SK-N-SH (cell line): ENCODE results near the gene TAF1B. TPM values are rescaled to one million over a fixed set of nuclear protein-coding genes. Genes with fewer than 3 reads are reported as not detected.

ENCODE experiments used
- CTCF ChIA-PET: fragments of 300-600, 350-600 bp; formaldehyde crosslinking; extraction: SDS; loops from one replicate; lab custom pipeline; 2021; lab: Yijun Ruan, JAX
- POLR2A ChIA-PET: fragments of 350-600 bp; sonication (Branson Sonifier 250); formaldehyde crosslinking; extraction: SDS; loops from one replicate; lab custom pipeline; 2020; ENCODE audit warnings: antibody characterized with exemption, inconsistent platforms; lab: Yijun Ruan, JAX
- DNase-seq: peaks from one replicate; pipeline ENCODE4 v3.0.0; 2012
- H2AFZ ChIP-seq: fragments of 200-600 bp; sonication (generic); 2 replicates; pipeline ENCODE4 v1.8.1; 2016; ENCODE audit warnings: antibody characterized with exemption, mild to moderate bottlenecking, low read depth
- H3F3A ChIP-seq: fragments of 200-600 bp; sonication (generic); replicated peaks from 2 replicates; pipeline ENCODE3; 2016; ENCODE audit warnings: antibody characterized with exemption, mild to moderate bottlenecking; ENCODE audit not compliant: insufficient read depth
- H3K27ac ChIP-seq, 2 experiments: fragments of 200-500 bp in 1 of 2; fragments of 200-600 bp in 1 of 2; sonication (Bioruptor generic) in 1 of 2; sonication (generic), shearing (Covaris generic) in 1 of 2; 2 replicates each; pipeline versions ENCODE4 v1.5.1 to v1.6.1; 2014 to 2016; ENCODE audit warnings: low read depth in 2 of 2, inconsistent platforms in 1 of 2, low read length in 1 of 2, mild to moderate bottlenecking in 1 of 2, mixed read lengths in 1 of 2
- H3K27me3 ChIP-seq: fragments of 200-600 bp; sonication (generic), shearing (Covaris generic); 2 replicates; pipeline ENCODE4 v1.6.1; 2016; ENCODE audit warnings: mixed run types; ENCODE audit not compliant: insufficient read depth
- H3K36me3 ChIP-seq, 2 experiments: fragments of 200-500 bp in 1 of 2; fragments of 200-600 bp in 1 of 2; sonication (Bioruptor generic) in 1 of 2; sonication (generic) in 1 of 2; replicated peaks in 1 of 2; 2 replicates each; pipeline versions ENCODE3 to v1.5.1; 2014 to 2016; ENCODE audit warnings: low read length in 1 of 2, mild to moderate bottlenecking in 1 of 2; ENCODE audit not compliant: insufficient read depth in 2 of 2, control insufficient read depth in 1 of 2
- H3K4me1 ChIP-seq, 2 experiments: fragments of 200-500 bp in 1 of 2; fragments of 200-600 bp in 1 of 2; sonication (Bioruptor generic) in 1 of 2; sonication (generic), shearing (Covaris generic) in 1 of 2; 2 replicates each; pipeline versions ENCODE4 v1.5.1 to v1.6.1; 2014 to 2016; ENCODE audit warnings: low read depth in 1 of 2, low read length in 1 of 2, mixed run types in 1 of 2; ENCODE audit not compliant: insufficient read depth in 2 of 2, control insufficient read depth in 1 of 2
- H3K4me2 ChIP-seq: fragments of 200-600 bp; sonication (generic), shearing (Covaris generic); 2 replicates; pipeline ENCODE4 v1.6.1; 2017; ENCODE audit warnings: mixed run types
- H3K4me3 ChIP-seq, 2 experiments: fragments of 200-500 bp in 1 of 2; fragments of 200-600 bp in 1 of 2; sonication (Bioruptor generic) in 1 of 2; sonication (generic), shearing (Covaris generic) in 1 of 2; 2 replicates each; pipeline versions ENCODE4 v1.5.1 to v1.8.1; 2014 to 2016; ENCODE audit warnings: low read depth in 2 of 2, inconsistent platforms in 1 of 2, low read length in 1 of 2, mild to moderate bottlenecking in 1 of 2, mixed read lengths in 1 of 2, moderate library complexity in 1 of 2
- H3K79me2 ChIP-seq: fragments of 200-600 bp; sonication (generic); 2 replicates; pipeline ENCODE4 v1.8.1; 2017; ENCODE audit warnings: mild to moderate bottlenecking; ENCODE audit not compliant: insufficient read depth
- H3K9ac ChIP-seq: fragments of 200-600 bp; sonication (generic); 2 replicates; pipeline ENCODE4 v1.6.1; 2017; ENCODE audit warnings: mixed run types
- H3K9me2 ChIP-seq: fragments of 200-600 bp; sonication (generic); 2 replicates; pipeline ENCODE4 v1.6.1; 2017; ENCODE audit warnings: mixed run types
- H3K9me3 ChIP-seq: fragments of 200-600 bp; sonication (generic); 2 replicates; pipeline ENCODE4 v1.6.1; 2017; ENCODE audit warnings: mixed run types, mild to moderate bottlenecking, moderate library complexity
- H4K20me1 ChIP-seq: fragments of 200-600 bp; sonication (generic); 2 replicates; pipeline ENCODE4 v1.6.1; 2017; ENCODE audit warnings: mild to moderate bottlenecking, mixed run types; ENCODE audit not compliant: insufficient read depth
- ELF1 ChIP-seq: IDR thresholded peaks from 2 replicates; pipeline ENCODE4 v1.4.0; 2012
- EP300 ChIP-seq, 2 experiments: IDR thresholded peaks; 2 replicates each; pipeline versions ENCODE4 v1.4.0 to v1.6.1; 2012; ENCODE audit warnings: borderline replicate concordance in 1 of 2, low read depth in 1 of 2, low read length in 1 of 2
- EZH2phosphoT487 ChIP-seq: fragments of 200-600 bp; sonication (generic); IDR thresholded peaks from 2 replicates; pipeline ENCODE4 v1.6.1; 2017; ENCODE audit warnings: low read depth, mixed run types, mild to moderate bottlenecking, antibody characterized with exemption, moderate library complexity, borderline replicate concordance
- FOSL2 ChIP-seq: IDR thresholded peaks from 2 replicates; pipeline ENCODE4 v1.4.0; 2012; ENCODE audit warnings: low read depth, mild to moderate bottlenecking, moderate library complexity, borderline replicate concordance
- GABPA ChIP-seq: IDR thresholded peaks from 2 replicates; pipeline ENCODE4 v1.4.0; 2012; ENCODE audit warnings: low read depth, mild to moderate bottlenecking
- GATA2 ChIP-seq: sonication (generic); formaldehyde crosslinking; IDR thresholded peaks from 2 replicates; pipeline ENCODE4 v1.5.0; 2020; ENCODE audit warnings: mild to moderate bottlenecking, missing genetic modification reagents
- JUND ChIP-seq: IDR thresholded peaks from 2 replicates; pipeline ENCODE4 v1.4.0; 2012
- MEF2A ChIP-seq: IDR thresholded peaks from 2 replicates; pipeline ENCODE4 v1.4.0; 2012; ENCODE audit warnings: low read depth, borderline replicate concordance
- NFIC ChIP-seq: IDR thresholded peaks from 2 replicates; pipeline ENCODE4 v1.4.0; 2012; ENCODE audit warnings: borderline replicate concordance
- PBX3 ChIP-seq: IDR thresholded peaks from 2 replicates; pipeline ENCODE4; 2012
- RCOR1 ChIP-seq: fragments of 150-350 bp; IDR thresholded peaks from 2 replicates; pipeline ENCODE4 v1.6.1; 2017; ENCODE audit warnings: antibody characterized with exemption, low read length
- RXRA ChIP-seq: IDR thresholded peaks from 2 replicates; pipeline ENCODE4 v1.4.0; 2012; ENCODE audit warnings: low read depth, mild to moderate bottlenecking, borderline replicate concordance
- TCF12 ChIP-seq: IDR thresholded peaks from 2 replicates; pipeline ENCODE4 v1.4.0; 2012
- USF1 ChIP-seq: IDR thresholded peaks from 2 replicates; pipeline ENCODE4 v1.4.0; 2012; ENCODE audit warnings: low read depth, borderline replicate concordance
- ZBTB33 ChIP-seq: IDR thresholded peaks from 2 replicates; pipeline ENCODE4 v1.4.0; 2012; ENCODE audit warnings: low read depth, borderline replicate concordance
- WGBS: methylation state at CpG from one replicate; pipeline ENCODE4 v1.1.6; 2017; ENCODE audit warnings: low lambda C conversion rate; 5-methylcytosine and 5-hydroxymethylcytosine counted together
- polyA plus RNA-seq, 3 experiments: library from polyadenylated mRNA; depleted of rRNA; stranded (reverse); fragments of >200 nt; gene quantifications; 2 replicates each; pipeline ENCODE4 v1.2.3, GENCODE V29; 2012
- TF ChIP-seq, protein P1 (sequence below): fragments of 150-350 bp; IDR thresholded peaks from 2 replicates; pipeline ENCODE4 v1.6.1; 2017; ENCODE audit warnings: antibody characterized with exemption, low read length, low read depth, borderline replicate concordance

TAF1B gene
- polyA plus RNA-seq, 1 of the 3 experiments (the other 2 are of a cell fraction): 7.8 TPM

GRCh38 chr2:9877726-9878125, 34.5 kb downstream of the TAF1B start:
- Histone ChIP-seq H3K27me3 (no peaks in the 10 kb centered on the region), H3K9me2 (no peaks in the 10 kb centered on the region), H3K4me1 (peaks cover 0 to 4% of the 10 kb centered on the region in 2 experiments; a peak in 1 of 4 replicates), H3K9ac (no peak overlapping the region), H3K4me2 (no peak overlapping the region), H4K20me1 (no peaks in the 10 kb centered on the region), H3K79me2 (no peaks in the 10 kb centered on the region), H3K36me3 (peaks cover 55 to 77% of the 10 kb centered on the region in 2 experiments), H2AFZ (no peak overlapping the region), H3K4me3 (no peak overlapping the region), H3K9me3 (no peaks in the 10 kb centered on the region), H3K27ac (no peak overlapping the region), H3F3A (no peaks in the 10 kb centered on the region)
- ChIA-PET CTCF (interaction anchor here (1.3 to 2.4 kb wide), 4 partner anchors 8 to 107 kb away, joined by 4 to 8 read pairs (median 6); partner anchors contain the start of gene TAF1B), POLR2A (interaction anchor here (1.1 kb wide), 1 partner anchor 9 kb away, joined by 4 read pairs; no protein-coding TSS in a partner anchor)
- DNase-seq: no peak
- TF ChIP-seq RXRA: no peak
- TF ChIP-seq, all 33 proteins: peak for 0
- WGBS: 98% methylated on average over 2 of the region's 2 CpGs

DNA sequence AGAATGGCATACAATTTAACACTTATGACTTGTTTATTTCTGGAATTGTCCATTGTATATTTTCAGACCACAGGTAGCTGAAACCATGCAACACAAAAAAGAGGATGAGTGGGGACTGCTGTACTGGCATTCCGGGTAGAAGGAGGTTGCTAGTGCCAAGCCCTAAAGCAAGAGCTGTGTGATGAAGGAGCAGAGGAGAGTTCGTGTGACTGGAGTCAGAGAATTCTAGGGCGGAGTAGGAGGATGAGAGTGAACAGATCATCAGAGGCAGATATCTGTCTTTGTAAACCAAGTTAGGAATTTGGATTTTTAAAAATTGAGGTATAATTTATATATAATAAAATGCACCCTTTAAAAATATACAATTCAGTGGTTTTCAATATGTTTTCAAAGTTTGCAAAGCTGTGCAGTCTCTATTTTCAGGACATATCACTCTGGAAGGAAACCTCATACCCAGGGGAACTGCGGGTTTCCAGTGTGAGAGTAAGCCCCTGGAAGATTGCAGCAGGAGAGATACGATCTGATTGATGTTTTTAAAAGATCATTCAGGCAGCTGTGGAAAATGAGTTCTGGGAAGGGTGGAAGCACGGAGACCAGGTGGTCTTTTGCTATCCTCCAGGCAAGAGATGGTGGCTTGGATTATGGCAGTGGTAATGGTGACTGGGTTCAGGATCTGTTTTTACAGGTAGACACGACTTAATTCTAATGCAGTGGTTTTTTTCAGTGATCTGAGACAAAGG, 36.4 kb downstream of the TAF1B start:
- Histone ChIP-seq H4K20me1 (no peaks in the 10 kb centered on the region), H3K36me3 (peaks cover 51 to 75% of the 10 kb centered on the region in 2 experiments), H3K4me3 (no peak overlapping the region), H3K4me1 (peaks cover 0 to 4% of the 10 kb centered on the region in 2 experiments; a peak in 1 of 4 replicates), H3K79me2 (no peaks in the 10 kb centered on the region), H3K9ac (no peak overlapping the region), H3K9me2 (no peaks in the 10 kb centered on the region), H3K9me3 (no peaks in the 10 kb centered on the region), H2AFZ (no peak overlapping the region), H3K27ac (no peak overlapping the region), H3K27me3 (no peaks in the 10 kb centered on the region), H3F3A (no peaks in the 10 kb centered on the region), H3K4me2 (no peak overlapping the region)
- TF ChIP-seq RXRA: no peak
- TF ChIP-seq GATA2: 0 out of 2 replicates have a peak, but pooled peaks have one; percentile 19
- WGBS: 81% methylated on average over 7 of the region's 7 CpGs
- DNase-seq: peak; percentile 30
- ChIA-PET CTCF (interaction anchor here (0.6 to 1.5 kb wide), 4 partner anchors 10 to 105 kb away, joined by 3 to 9 read pairs (median 6); no protein-coding TSS in a partner anchor), POLR2A (no interaction called here)

DNA sequence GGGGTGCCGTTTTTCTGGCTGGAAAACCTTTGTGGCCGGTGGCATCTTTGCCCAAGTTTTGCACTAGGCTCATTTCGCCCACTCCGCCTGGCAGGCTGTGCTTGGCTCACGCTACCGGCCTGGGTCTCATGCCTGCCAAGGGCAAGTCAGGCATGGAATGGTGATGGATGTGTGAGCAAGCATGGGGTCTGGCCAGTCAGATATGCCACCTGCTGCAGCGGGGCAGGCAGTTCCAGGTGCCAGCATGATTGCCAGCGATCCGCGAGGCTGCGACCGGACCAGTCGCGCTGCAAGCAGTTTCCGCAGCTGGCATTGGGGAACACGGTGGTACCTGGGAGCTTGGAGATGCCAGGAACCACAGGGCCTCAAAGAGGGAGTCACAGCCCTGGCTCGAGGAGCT, 40.6 kb downstream of the TAF1B start:
- Histone ChIP-seq H3K4me1 (peaks cover 0 to 4% of the 10 kb centered on the region in 2 experiments; a peak in 1 of 4 replicates), H3K27ac (no peak overlapping the region), H3F3A (peaks cover 10% of the 10 kb centered on the region), H4K20me1 (no peaks in the 10 kb centered on the region), H3K9ac (no peak overlapping the region), H3K27me3 (no peaks in the 10 kb centered on the region), H3K4me3 (no peak overlapping the region), H3K9me2 (no peaks in the 10 kb centered on the region), H3K4me2 (no peak overlapping the region), H3K9me3 (no peaks in the 10 kb centered on the region; the same call in 1 of the 2 replicates), H3K36me3 (peaks cover 51 to 64% of the 10 kb centered on the region in 2 experiments), H2AFZ (no peak overlapping the region), H3K79me2 (no peaks in the 10 kb centered on the region)
- DNase-seq: no peak
- CTCF ChIA-PET: interaction anchor here (1.5 to 2.3 kb wide), 3 partner anchors 13 to 100 kb away, joined by 4 to 7 read pairs (median 6); no protein-coding TSS in a partner anchor
- POLR2A ChIA-PET: no interaction called here
- 97% methylated on average over 13 of the region's 17 CpGs for WGBS
- TF ChIP-seq TCF12: no peak
- no peak for TF ChIP-seq GABPA
- no peak for TF ChIP-seq ELF1
- no peak for TF ChIP-seq MEF2A
- no peak for TF ChIP-seq PBX3
- no peak for TF ChIP-seq EZH2phosphoT487
- TF ChIP-seq USF1: no peak
- no peak for TF ChIP-seq FOSL2
- no peak for TF ChIP-seq EP300 (IDR thresholded peaks at IDR 0.05; ENCODE audit: borderline replicate concordance in 1 of 2, low read depth in 1 of 2, low read length in 1 of 2)
- TF ChIP-seq, protein P1, sequence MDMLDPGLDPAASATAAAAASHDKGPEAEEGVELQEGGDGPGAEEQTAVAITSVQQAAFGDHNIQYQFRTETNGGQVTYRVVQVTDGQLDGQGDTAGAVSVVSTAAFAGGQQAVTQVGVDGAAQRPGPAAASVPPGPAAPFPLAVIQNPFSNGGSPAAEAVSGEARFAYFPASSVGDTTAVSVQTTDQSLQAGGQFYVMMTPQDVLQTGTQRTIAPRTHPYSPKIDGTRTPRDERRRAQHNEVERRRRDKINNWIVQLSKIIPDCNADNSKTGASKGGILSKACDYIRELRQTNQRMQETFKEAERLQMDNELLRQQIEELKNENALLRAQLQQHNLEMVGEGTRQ: no peak
- no peak for TF ChIP-seq RCOR1
- no peak for TF ChIP-seq ZBTB33
- TF ChIP-seq JUND: no peak
- no peak for TF ChIP-seq NFIC
